B cell (primary cell): Measurements from ENCODE around the gene PTPRN2.

Experiments
- CTCF ChIP-seq: fragments of 200-600 bp; IDR thresholded peaks from one replicate; pipeline ENCODE4 v1.8.0; 2022; ENCODE audit warnings: antibody characterized with exemption, mild to moderate bottlenecking
- EZH2 ChIP-seq: IDR thresholded peaks from 2 replicates; pipeline ENCODE4 v1.6.1; 2012; ENCODE audit warnings: borderline replicate concordance, low read depth, mild to moderate bottlenecking, moderate library complexity, low read length; ENCODE audit not compliant: insufficient read depth, poor library complexity, severe bottlenecking

GRCh38 chr7:157952841-157953645, 634.6 kb downstream of the PTPRN2 start:
- TF ChIP-seq CTCF = no peak
- no peak for TF ChIP-seq EZH2
